Ishikawa (cell line): ENCODE measurements around the gene PRR4.

ENCODE experiments used
- EGR1 ChIP-seq: IDR thresholded peaks from 2 replicates; pipeline ENCODE4 v1.6.1; 2012
- REST ChIP-seq: IDR thresholded peaks from 2 replicates; pipeline ENCODE4 v1.6.1; 2012; ENCODE audit warnings: low read depth, mild to moderate bottlenecking

- TF ChIP-seq EGR1 (no peak), REST (no peak)
Observed at GRCh38 chr12:10838461-10838860, 10.8 kb downstream of the PRR4 start.
